Measurements from ENCODE around the gene SHISA4. TPM values are rescaled to one million over a fixed set of nuclear protein-coding genes. Genes with fewer than 3 reads are reported as not detected.

The SHISA4 gene
- total and polyA plus RNA-seq, 2 donors from 2014 or later: 10.4 to 37.6 TPM

DNA sequence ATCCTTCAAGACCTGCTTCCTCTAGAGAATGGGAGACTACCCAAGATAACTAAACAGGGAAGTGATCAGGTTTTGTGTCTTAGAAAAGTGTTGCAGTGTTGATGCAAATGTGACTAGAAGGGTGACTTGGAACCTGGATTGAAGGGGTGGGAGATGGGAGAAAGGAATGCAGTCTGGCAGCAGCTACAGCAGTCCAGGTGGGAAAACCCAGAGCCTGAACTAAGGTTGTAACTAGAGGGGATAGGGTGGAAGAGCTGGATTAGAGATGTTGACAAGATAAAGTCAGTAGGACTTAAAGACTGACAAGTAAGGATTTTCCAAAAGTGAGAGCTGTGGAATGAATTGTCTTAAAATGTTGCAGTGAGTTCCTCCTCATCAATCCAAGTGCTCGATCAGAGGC is 7.1 kb upstream of the SHISA4 start:
- intact Hi-C loops (cut with DNase I): no loop called here
- Histone ChIP-seq H3K27ac (ENCODE audit: low read depth in 2 of 2, low read length in 2 of 2) (no peak overlapping the region), H3K4me1 (ENCODE audit: control insufficient read depth in 2 of 3, insufficient read depth in 2 of 3, low read depth in 1 of 3, low read length in 3 of 3) (peaks cover 0 to 4% (median 0%) of the 10 kb centered on the region in 3 donors), H3K4me3 (ENCODE audit: low read length in 3 of 3) (no peak overlapping the region), H3K9me3 (ENCODE audit: control insufficient read depth in 2 of 3, insufficient read depth in 1 of 3, low read length in 3 of 3) (no peaks in the 10 kb centered on the region), H3K36me3 (ENCODE audit: control insufficient read depth in 2 of 3, insufficient read depth in 3 of 3, low read length in 3 of 3) (no peaks in the 10 kb centered on the region), H3K9ac (ENCODE audit: low read length in 3 of 3) (no peak overlapping the region), H3K27me3 (ENCODE audit: control insufficient read depth, insufficient read depth, low read length) (no peaks in the 10 kb centered on the region)
- FAIRE-seq (no peak), DNase-seq (no peak)
- TF ChIP-seq, protein P1, sequence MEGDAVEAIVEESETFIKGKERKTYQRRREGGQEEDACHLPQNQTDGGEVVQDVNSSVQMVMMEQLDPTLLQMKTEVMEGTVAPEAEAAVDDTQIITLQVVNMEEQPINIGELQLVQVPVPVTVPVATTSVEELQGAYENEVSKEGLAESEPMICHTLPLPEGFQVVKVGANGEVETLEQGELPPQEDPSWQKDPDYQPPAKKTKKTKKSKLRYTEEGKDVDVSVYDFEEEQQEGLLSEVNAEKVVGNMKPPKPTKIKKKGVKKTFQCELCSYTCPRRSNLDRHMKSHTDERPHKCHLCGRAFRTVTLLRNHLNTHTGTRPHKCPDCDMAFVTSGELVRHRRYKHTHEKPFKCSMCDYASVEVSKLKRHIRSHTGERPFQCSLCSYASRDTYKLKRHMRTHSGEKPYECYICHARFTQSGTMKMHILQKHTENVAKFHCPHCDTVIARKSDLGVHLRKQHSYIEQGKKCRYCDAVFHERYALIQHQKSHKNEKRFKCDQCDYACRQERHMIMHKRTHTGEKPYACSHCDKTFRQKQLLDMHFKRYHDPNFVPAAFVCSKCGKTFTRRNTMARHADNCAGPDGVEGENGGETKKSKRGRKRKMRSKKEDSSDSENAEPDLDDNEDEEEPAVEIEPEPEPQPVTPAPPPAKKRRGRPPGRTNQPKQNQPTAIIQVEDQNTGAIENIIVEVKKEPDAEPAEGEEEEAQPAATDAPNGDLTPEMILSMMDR (IDR thresholded peaks at IDR 0.05; ENCODE audit: borderline replicate concordance, extremely low read depth, insufficient read depth): no peak

GRCh38 chr1:201882665-201883132 is 6.0 kb upstream of the SHISA4 start:
- FAIRE-seq: no peak

DNA sequence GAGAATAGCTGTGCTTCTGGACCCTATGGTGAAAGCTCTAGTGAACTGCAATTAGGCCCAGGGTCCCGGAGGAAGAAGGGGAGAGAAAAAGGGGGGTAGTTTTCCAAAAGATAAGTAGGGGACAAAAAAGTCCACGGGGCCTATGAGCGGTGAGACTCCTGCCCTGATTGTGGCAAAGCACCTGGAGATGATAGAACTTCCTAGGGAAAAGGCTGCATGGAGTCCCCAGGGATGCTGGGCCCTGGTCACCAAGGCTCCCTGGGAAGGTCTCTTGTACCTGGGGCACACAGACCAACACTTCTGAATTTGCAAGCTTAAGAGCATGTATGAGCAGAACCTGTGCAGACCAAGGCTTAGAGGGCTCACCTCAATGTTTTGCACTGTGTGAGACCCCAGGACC is 5.4 kb upstream of the SHISA4 start:
- DNase-seq: no peak
- FAIRE-seq: no peak
- intact Hi-C loops (cut with DNase I): no loop called here
- Histone ChIP-seq H3K36me3 (ENCODE audit: control insufficient read depth in 2 of 3, insufficient read depth in 3 of 3, low read length in 3 of 3) (no peaks in the 10 kb centered on the region), H3K9ac (ENCODE audit: low read length in 3 of 3) (no peak overlapping the region), H3K9me3 (ENCODE audit: control insufficient read depth in 2 of 3, insufficient read depth in 1 of 3, low read length in 3 of 3) (no peaks in the 10 kb centered on the region), H3K4me1 (ENCODE audit: control insufficient read depth in 2 of 3, insufficient read depth in 2 of 3, low read depth in 1 of 3, low read length in 3 of 3) (peaks cover 0 to 5% (median 0%) of the 10 kb centered on the region in 3 donors), H3K4me3 (ENCODE audit: low read length in 3 of 3) (no peak overlapping the region), H3K27ac (ENCODE audit: low read depth in 2 of 2, low read length in 2 of 2) (no peak overlapping the region), H3K27me3 (ENCODE audit: control insufficient read depth, insufficient read depth, low read length) (no peaks in the 10 kb centered on the region)
- TF ChIP-seq, protein P1 (IDR thresholded peaks at IDR 0.05; ENCODE audit: borderline replicate concordance, extremely low read depth, insufficient read depth): no peak

More at GRCh38 chr1:201882665-201883132, 6.0 kb upstream of the SHISA4 start:
- Histone ChIP-seq H3K9me3 (ENCODE audit: control insufficient read depth in 2 of 3, insufficient read depth in 1 of 3, low read length in 3 of 3) (no peaks in the 10 kb centered on the region), H3K36me3 (ENCODE audit: control insufficient read depth in 2 of 3, insufficient read depth in 3 of 3, low read length in 3 of 3) (no peaks in the 10 kb centered on the region), H3K27ac (ENCODE audit: low read depth in 2 of 2, low read length in 2 of 2) (no peak overlapping the region), H3K4me1 (ENCODE audit: control insufficient read depth in 2 of 3, insufficient read depth in 2 of 3, low read depth in 1 of 3, low read length in 3 of 3) (peaks cover 0 to 4% (median 0%) of the 10 kb centered on the region in 3 donors), H3K9ac (ENCODE audit: low read length in 3 of 3) (no peak overlapping the region), H3K4me3 (ENCODE audit: low read length in 3 of 3) (no peak overlapping the region), H3K27me3 (ENCODE audit: control insufficient read depth, insufficient read depth, low read length) (no peaks in the 10 kb centered on the region)
- TF ChIP-seq, protein P1 (IDR thresholded peaks at IDR 0.05; ENCODE audit: borderline replicate concordance, extremely low read depth, insufficient read depth): no peak
- intact Hi-C loops (cut with DNase I): no loop called here
- no peak for DNase-seq

GRCh38 chr1:201883786-201884185 is 4.9 kb upstream of the SHISA4 start:
- no peaks in the 10 kb centered on the region for H3K27me3 ChIP-seq (ENCODE audit: control insufficient read depth, insufficient read depth, low read length)
- H3K4me1 ChIP-seq (ENCODE audit: control insufficient read depth in 2 of 3, insufficient read depth in 2 of 3, low read depth in 1 of 3, low read length in 3 of 3): peaks cover 0 to 6% (median 0%) of the 10 kb centered on the region in 3 donors
- H3K9me3 ChIP-seq (ENCODE audit: control insufficient read depth in 2 of 3, insufficient read depth in 1 of 3, low read length in 3 of 3): no peaks in the 10 kb centered on the region
- no peak overlapping the region for H3K4me3 ChIP-seq (ENCODE audit: low read length in 3 of 3)
- H3K36me3 ChIP-seq (ENCODE audit: control insufficient read depth in 2 of 3, insufficient read depth in 3 of 3, low read length in 3 of 3): no peaks in the 10 kb centered on the region
- H3K9ac ChIP-seq (ENCODE audit: low read length in 3 of 3): no peak overlapping the region
- H3K27ac ChIP-seq (ENCODE audit: low read depth in 2 of 2, low read length in 2 of 2): no peak overlapping the region
- FAIRE-seq (no peak), DNase-seq (no peak)
- TF ChIP-seq, protein P1 (IDR thresholded peaks at IDR 0.05; ENCODE audit: borderline replicate concordance, extremely low read depth, insufficient read depth): no peak
- intact Hi-C loops (cut with DNase I): no loop called here
